ENCODE results near the gene ZNF606. TPM values are rescaled to one million over a fixed set of nuclear protein-coding genes. Genes with fewer than 3 reads are reported as not detected.

Gene ZNF606
- total RNA-seq, 1 experiment from 2014 or later, result 16.7 TPM

- Histone ChIP-seq H3K27me3 (replicated peaks; ENCODE audit: insufficient read depth, low read depth, low read length, poor library complexity) (no peaks in the 10 kb centered on the region), H3K9me3 (ENCODE audit: low read depth, low read length, poor library complexity, severe bottlenecking) (no peaks in the 10 kb centered on the region), H3K4me3 (ENCODE audit: low read depth, low read length, poor library complexity, severe bottlenecking) (peak within 1 kb of the TSS; percentile 52), H3K27ac (ENCODE audit: low read depth, low read length, poor library complexity, severe bottlenecking) (peak within 1 kb of the TSS; percentile 83), H3K4me1 (ENCODE audit: insufficient read depth, low read length, poor library complexity, severe bottlenecking) (no peaks in the 10 kb centered on the region), H3K36me3 (ENCODE audit: insufficient read depth, low read length, poor library complexity, severe bottlenecking) (no peaks in the 10 kb centered on the region)
- POLR2A ChIA-PET (ENCODE audit: low non-redundant PET), result no interaction called here
- peak; percentile 94 for DNase-seq (ENCODE audit: low spot score)
- intact Hi-C loops (cut with micrococcal nuclease; ENCODE audit: unreplicated experiment), result no loop called here
- CTCF ChIA-PET, result interaction anchor here (0.6 kb wide), 1 partner anchor 16 kb away, joined by 3 read pairs; no protein-coding TSS in a partner anchor
- no TSS peak for BruUV-seq (replicated peaks)
- TF ChIP-seq EZH2 (IDR thresholded peaks at IDR 0.05; ENCODE audit: borderline replicate concordance, low read depth, low read length, poor library complexity, severe bottlenecking) (no peak), CTCF (conservative IDR thresholded peaks at IDR 0.05; ENCODE audit: low read depth, low read length) (no peak)
Observed at GRCh38 chr19:58033741-58034476, 31.3 kb upstream of the ZNF606 start, which contains the start of gene ZSCAN1. TSS of gene ZSCAN1 (plus strand) at chr19:58034025. CDS start at chr19:58037837, 3,812 bp downstream.

GRCh38 chr19:58024661-58025060 is 22.0 kb upstream of the ZNF606 start:
- DNase-seq (ENCODE audit: low spot score), result no peak
- Histone ChIP-seq H3K27ac (ENCODE audit: low read depth, low read length, poor library complexity, severe bottlenecking) (no peak overlapping the region), H3K36me3 (ENCODE audit: insufficient read depth, low read length, poor library complexity, severe bottlenecking) (no peaks in the 10 kb centered on the region), H3K4me1 (ENCODE audit: insufficient read depth, low read length, poor library complexity, severe bottlenecking) (no peaks in the 10 kb centered on the region), H3K4me3 (ENCODE audit: low read depth, low read length, poor library complexity, severe bottlenecking) (no peak overlapping the region), H3K27me3 (replicated peaks; ENCODE audit: insufficient read depth, low read depth, low read length, poor library complexity) (no peaks in the 10 kb centered on the region), H3K9me3 (ENCODE audit: low read depth, low read length, poor library complexity, severe bottlenecking) (peaks cover 5% of the 10 kb centered on the region)
- POLR2A ChIA-PET (ENCODE audit: low non-redundant PET), result no interaction called here
- intact Hi-C loops (cut with micrococcal nuclease; ENCODE audit: unreplicated experiment), result no loop called here
- TF ChIP-seq EZH2 (IDR thresholded peaks at IDR 0.05; ENCODE audit: borderline replicate concordance, low read depth, low read length, poor library complexity, severe bottlenecking), result no peak
- TF ChIP-seq CTCF (conservative IDR thresholded peaks at IDR 0.05; ENCODE audit: low read depth, low read length), result no peak
- no TSS peak for BruUV-seq (replicated peaks)
- CTCF ChIA-PET, result no interaction called here

- H3K36me3 ChIP-seq (ENCODE audit: insufficient read depth, low read length, poor library complexity, severe bottlenecking), result no peaks in the 10 kb centered on the region
- no peak overlapping the region for H3K27ac ChIP-seq (ENCODE audit: low read depth, low read length, poor library complexity, severe bottlenecking)
- ChIA-PET CTCF (interaction anchor here (0.6 kb wide), 1 partner anchor 133 kb away, joined by 3 read pairs; no protein-coding TSS in a partner anchor), POLR2A (ENCODE audit: low non-redundant PET) (interaction anchor here (1.0 kb wide), 1 partner anchor 128 kb away, joined by 3 read pairs; the partner anchor contains the start of gene ZNF329)
- H3K9me3 ChIP-seq (ENCODE audit: low read depth, low read length, poor library complexity, severe bottlenecking), result peaks cover 5% of the 10 kb centered on the region
- intact Hi-C loops (cut with micrococcal nuclease; ENCODE audit: unreplicated experiment), result loop anchor here (2.0 kb wide), 1 partner anchor 133 kb away; no protein-coding TSS in a partner anchor
- TF ChIP-seq EZH2 (IDR thresholded peaks at IDR 0.05; ENCODE audit: borderline replicate concordance, low read depth, low read length, poor library complexity, severe bottlenecking) (no peak), CTCF (conservative IDR thresholded peaks at IDR 0.05; ENCODE audit: low read depth, low read length) (no peak)
- no peaks in the 10 kb centered on the region for H3K4me1 ChIP-seq (ENCODE audit: insufficient read depth, low read length, poor library complexity, severe bottlenecking)
- no peak for DNase-seq (ENCODE audit: low spot score)
- no TSS peak for BruUV-seq (replicated peaks)
- no peak overlapping the region for H3K4me3 ChIP-seq (ENCODE audit: low read depth, low read length, poor library complexity, severe bottlenecking)
- H3K27me3 ChIP-seq (replicated peaks; ENCODE audit: insufficient read depth, low read depth, low read length, poor library complexity), result no peaks in the 10 kb centered on the region
Observed at GRCh38 chr19:58022283-58022660, 19.7 kb upstream of the ZNF606 start.
